GM19372 (cell line): ENCODE data around the gene SORBS1.

Experiments
- ATAC-seq: cut with Tn5 transposase; IDR thresholded peaks from one replicate; pipeline ENCODE4 v1.9.1; 2021; ENCODE audit warnings: mild to moderate bottlenecking, low read depth, moderate library complexity; ENCODE audit not compliant: unreplicated experiment

The SORBS1 gene

GRCh38 chr10:95306851-95307250 is 254.3 kb downstream of the SORBS1 start:
- no peak for ATAC-seq

GRCh38 chr10:95306318-95306650 is 254.9 kb downstream of the SORBS1 start:
- ATAC-seq, result no peak

GRCh38 chr10:95305606-95306317 is 255.4 kb downstream of the SORBS1 start:
- no peak for ATAC-seq

GRCh38 chr10:95304976-95305375 is 256.2 kb downstream of the SORBS1 start:
- ATAC-seq, result no peak

GRCh38 chr10:95304463-95304862 is 256.7 kb downstream of the SORBS1 start:
- ATAC-seq, result no peak

- ATAC-seq, result no peak
Measured at GRCh38 chr10:95303950-95304349, 257.2 kb downstream of the SORBS1 start.

- ATAC-seq, result no peak
Measured at GRCh38 chr10:95303535-95303934, 257.6 kb downstream of the SORBS1 start.

GRCh38 chr10:95300022-95300539 is 261.1 kb downstream of the SORBS1 start:
- ATAC-seq, result no peak

- ATAC-seq, result peak; percentile 44
Measured at GRCh38 chr10:95297402-95297801, 263.8 kb downstream of the SORBS1 start.

GRCh38 chr10:95296764-95297163 is 264.4 kb downstream of the SORBS1 start:
- ATAC-seq, result no peak

- peak; percentile 60 for ATAC-seq
Measured at GRCh38 chr10:95295031-95295755, 266.0 kb downstream of the SORBS1 start.

GRCh38 chr10:95293631-95294030 is 267.5 kb downstream of the SORBS1 start:
- no peak for ATAC-seq

GRCh38 chr10:95291365-95292039 is 269.7 kb downstream of the SORBS1 start:
- no peak for ATAC-seq

GRCh38 chr10:95290461-95291364 is 270.5 kb downstream of the SORBS1 start, which contains the start of gene PDLIM1:
PDLIM1 (minus strand) TSS chr10:95291003; CDS start chr10:95290915, 88 bp downstream.
- ATAC-seq, result peak; percentile 41

- no peak for ATAC-seq
Measured at GRCh38 chr10:95289921-95290421, 271.2 kb downstream of the SORBS1 start.

- ATAC-seq, result no peak
Measured at GRCh38 chr10:95289003-95289920, 271.9 kb downstream of the SORBS1 start.

- ATAC-seq, result no peak
Measured at GRCh38 chr10:95288303-95288702, 272.9 kb downstream of the SORBS1 start.

- ATAC-seq, result no peak
Measured at GRCh38 chr10:95287281-95287680, 273.9 kb downstream of the SORBS1 start.

GRCh38 chr10:95286707-95287106 is 274.5 kb downstream of the SORBS1 start:
- no peak for ATAC-seq
